Measurements from ENCODE around the gene ZNF536.

The ZNF536 gene

DNA sequence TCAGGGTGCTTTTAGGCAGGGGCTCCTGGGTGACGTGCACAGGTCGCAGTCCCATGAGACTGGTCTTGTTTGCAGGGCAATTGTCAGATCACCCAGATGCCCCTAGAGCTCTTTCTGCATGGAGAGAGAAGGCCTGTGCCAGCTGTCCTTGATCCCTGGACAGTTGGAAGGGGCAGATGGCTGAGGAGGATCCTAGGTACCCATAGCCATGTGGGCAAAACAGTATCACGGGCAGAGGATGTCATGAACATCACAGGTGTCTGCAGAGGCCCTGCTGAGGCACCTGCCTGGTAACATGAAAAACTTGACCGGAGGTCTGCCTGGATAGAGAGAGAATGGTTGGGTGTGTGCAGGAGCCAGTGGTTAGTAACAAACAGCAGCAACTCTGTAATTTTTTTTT is 99.3 kb downstream of the ZNF536 start:
- TF ChIP-seq, protein P1, sequence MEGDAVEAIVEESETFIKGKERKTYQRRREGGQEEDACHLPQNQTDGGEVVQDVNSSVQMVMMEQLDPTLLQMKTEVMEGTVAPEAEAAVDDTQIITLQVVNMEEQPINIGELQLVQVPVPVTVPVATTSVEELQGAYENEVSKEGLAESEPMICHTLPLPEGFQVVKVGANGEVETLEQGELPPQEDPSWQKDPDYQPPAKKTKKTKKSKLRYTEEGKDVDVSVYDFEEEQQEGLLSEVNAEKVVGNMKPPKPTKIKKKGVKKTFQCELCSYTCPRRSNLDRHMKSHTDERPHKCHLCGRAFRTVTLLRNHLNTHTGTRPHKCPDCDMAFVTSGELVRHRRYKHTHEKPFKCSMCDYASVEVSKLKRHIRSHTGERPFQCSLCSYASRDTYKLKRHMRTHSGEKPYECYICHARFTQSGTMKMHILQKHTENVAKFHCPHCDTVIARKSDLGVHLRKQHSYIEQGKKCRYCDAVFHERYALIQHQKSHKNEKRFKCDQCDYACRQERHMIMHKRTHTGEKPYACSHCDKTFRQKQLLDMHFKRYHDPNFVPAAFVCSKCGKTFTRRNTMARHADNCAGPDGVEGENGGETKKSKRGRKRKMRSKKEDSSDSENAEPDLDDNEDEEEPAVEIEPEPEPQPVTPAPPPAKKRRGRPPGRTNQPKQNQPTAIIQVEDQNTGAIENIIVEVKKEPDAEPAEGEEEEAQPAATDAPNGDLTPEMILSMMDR (IDR thresholded peaks at IDR 0.05; ENCODE audit: insufficient read depth, low read depth, low read length, missing control alignments): no peak
- no peak for DNase-seq (ENCODE audit: low read depth)
- no peak overlapping the region for H3K4me3 ChIP-seq (ENCODE audit: low read depth, low read length)

DNA sequence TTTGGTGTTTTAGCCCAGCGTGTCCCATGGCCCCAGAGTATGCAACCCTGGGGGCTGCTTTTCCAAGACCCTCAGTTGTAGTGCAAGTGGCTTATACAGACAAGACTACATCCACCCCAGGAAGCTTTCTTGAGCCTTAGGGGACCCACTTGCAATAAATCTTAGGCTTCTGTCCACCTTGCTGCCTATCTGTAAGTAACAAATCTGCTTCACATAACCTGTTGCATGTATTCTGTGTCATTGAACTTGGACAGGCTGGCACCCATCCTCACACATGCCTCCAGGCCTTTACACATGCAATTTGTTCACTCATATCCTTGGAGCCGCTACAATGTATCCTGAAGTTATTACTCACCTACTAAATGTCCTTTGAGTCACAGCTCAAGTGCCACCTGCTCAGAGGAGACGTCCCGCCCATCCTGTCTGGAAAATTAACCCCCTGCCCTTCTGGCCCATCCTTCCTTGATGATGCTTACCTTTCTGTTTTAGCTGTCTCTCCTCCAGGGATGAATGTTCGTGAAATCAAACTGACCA is 101.2 kb downstream of the ZNF536 start:
- TF ChIP-seq, protein P1 (IDR thresholded peaks at IDR 0.05; ENCODE audit: insufficient read depth, low read depth, low read length, missing control alignments): no peak
- no peak for DNase-seq (ENCODE audit: low read depth)
- no peak overlapping the region for H3K4me3 ChIP-seq (ENCODE audit: low read depth, low read length)

DNA sequence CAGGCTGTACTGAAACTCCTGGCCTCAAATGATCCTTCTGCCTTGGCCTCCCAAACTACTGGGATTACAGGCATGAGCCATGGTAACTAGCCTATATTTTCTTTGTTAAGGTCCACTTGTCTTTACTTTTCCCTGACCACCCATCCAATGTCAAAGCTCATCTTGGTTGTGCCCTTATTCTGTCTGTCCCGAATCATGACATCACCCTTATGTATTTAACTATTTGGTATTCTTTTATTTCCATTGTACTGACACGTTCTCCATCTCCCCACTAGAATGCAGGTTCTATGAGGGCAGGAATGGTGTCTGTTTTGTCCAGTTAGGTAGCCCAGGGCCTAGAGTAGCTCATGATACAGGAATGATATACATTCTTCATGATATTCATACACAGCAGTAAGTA is 104.8 kb downstream of the ZNF536 start:
- TF ChIP-seq, protein P1 (IDR thresholded peaks at IDR 0.05; ENCODE audit: insufficient read depth, low read depth, low read length, missing control alignments): no peak
- no peak for DNase-seq (ENCODE audit: low read depth)

DNA sequence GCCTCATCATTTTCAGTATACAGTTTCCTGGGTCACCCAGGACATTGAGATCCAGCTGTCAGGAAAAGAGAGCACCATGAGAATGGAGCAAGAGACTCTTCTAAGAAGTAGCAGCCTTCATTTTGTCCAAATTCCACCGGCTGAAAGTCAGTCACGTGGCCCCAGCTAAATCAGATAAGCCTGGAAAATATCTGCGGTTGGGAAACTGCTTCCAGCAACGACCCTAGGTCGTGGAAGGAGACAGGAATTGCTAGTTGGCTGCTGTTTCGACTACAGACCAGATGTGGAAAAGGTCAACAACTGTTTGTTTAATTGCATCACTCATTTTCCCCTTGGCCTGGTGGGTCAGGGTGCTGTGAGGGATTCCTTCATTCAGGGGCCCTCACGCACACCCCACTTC is 107.0 kb downstream of the ZNF536 start:
- DNase-seq (ENCODE audit: low read depth): no peak
- no peak overlapping the region for H3K4me3 ChIP-seq (ENCODE audit: low read depth, low read length)
- TF ChIP-seq, protein P1 (IDR thresholded peaks at IDR 0.05; ENCODE audit: insufficient read depth, low read depth, low read length, missing control alignments): no peak

More for the DNA sequence above, 104.8 kb downstream of the ZNF536 start:
- H3K4me3 ChIP-seq (ENCODE audit: low read depth, low read length): no peak overlapping the region

DNA sequence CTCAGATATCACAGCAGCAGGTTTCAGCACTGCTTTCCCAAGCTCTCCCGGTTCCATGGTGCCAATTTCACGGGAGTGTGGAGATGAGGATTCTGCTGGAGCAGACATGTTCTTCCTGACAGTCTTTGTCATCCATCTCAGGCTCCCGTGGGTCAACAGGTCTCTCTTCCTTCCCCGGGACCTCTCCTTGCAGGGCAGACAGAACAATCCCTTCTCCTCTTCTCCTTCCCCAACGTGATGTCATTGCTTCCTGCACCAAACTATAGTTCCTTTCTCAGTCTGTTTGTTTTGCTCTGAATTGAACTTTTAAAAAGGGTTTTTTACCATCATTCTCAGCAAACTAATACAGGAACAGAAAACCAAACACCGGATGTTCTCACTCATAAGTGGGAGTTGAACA is 107.9 kb downstream of the ZNF536 start:
- no peak overlapping the region for H3K4me3 ChIP-seq (ENCODE audit: low read depth, low read length)
- no peak for DNase-seq (ENCODE audit: low read depth)
- TF ChIP-seq, protein P1 (IDR thresholded peaks at IDR 0.05; ENCODE audit: insufficient read depth, low read depth, low read length, missing control alignments): no peak

DNA sequence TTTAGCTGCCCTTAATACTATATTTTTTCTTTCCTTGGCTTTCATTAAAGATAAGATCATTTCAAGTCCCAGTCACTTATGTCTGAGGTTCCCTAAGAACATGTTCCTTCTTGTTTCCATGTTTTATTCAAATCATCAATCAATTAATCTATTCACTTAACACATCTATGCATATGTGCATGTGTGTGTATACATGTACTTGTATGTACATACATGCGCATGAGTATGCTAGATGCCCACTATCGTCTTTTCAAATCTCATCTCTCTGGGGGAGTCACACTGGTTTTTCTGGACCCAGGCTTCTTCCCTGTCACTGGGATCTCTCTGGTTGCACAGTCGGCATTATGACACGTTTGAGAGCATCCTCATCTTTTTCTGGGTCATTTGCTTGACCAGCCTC is 108.9 kb downstream of the ZNF536 start:
- DNase-seq (ENCODE audit: low read depth): no peak
- no peak overlapping the region for H3K4me3 ChIP-seq (ENCODE audit: low read depth, low read length)
- TF ChIP-seq, protein P1 (IDR thresholded peaks at IDR 0.05; ENCODE audit: insufficient read depth, low read depth, low read length, missing control alignments): no peak

DNA sequence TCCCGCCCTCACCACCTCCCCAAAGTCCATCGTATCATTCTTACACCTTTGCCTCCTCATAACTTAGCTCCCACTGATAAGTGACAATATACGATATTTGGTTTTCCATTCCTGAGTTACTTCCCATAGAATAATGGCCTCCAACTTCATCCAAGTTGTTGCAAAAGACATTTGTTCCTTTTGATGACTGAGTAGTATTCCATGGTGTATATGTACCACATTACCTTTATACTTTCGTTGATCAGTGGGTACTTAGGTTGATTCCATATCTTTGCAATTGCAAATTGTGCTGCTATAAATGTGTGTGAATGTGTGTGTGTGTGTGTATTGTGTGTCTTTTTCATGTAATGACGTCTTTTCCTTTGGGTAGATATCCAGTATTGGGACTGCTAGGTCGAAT is 109.6 kb downstream of the ZNF536 start:
- no peak overlapping the region for H3K4me3 ChIP-seq (ENCODE audit: low read depth, low read length)
- DNase-seq (ENCODE audit: low read depth): no peak
- TF ChIP-seq, protein P1 (IDR thresholded peaks at IDR 0.05; ENCODE audit: insufficient read depth, low read depth, low read length, missing control alignments): no peak
